Stimulated activated CD8-positive, alpha-beta memory T cell treated with anti-CD3 and anti-CD28 coated beads, Interleukin-4, amount 100 ng/mL, for 1 hour (primary cell): ENCODE measurements around the gene COL27A1.

Source experiments
- DNase-seq, 2 donors: peaks; one replicate each; pipeline ENCODE4 v3.0.0-alpha.2; 2020; ENCODE audit warnings: low read depth in 2 of 2, low spot score in 1 of 2

COL27A1 gene

DNA sequence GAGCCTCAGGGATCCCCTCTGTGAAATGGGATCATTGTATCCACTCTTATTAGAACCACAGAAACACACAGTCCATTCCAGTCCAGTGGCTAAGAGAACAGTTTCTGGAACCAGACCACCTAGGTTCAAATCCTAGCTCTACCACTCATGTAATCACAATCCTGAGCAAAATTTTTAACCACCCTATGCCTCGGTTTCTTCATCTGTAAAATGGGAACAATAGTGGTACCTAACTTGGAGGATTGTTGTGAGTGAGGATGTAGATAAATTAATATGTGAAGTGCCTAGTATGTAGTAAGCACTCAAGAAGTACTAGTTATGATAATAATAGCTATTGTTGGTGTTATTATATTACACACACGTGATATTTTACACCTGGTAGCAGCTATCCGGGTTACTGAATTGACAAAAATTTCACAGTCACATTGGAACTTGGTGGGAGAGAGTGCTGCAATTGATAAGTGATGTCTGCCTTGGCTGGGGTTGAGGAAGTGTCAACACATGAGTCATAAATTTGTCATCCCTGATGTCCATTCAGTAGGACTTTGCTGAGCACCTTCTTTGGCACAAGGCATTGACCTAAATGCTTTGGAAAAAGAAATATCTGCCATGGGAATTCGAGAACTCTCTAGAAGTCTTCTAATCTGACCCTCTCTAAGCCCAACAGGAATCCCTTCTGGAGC is 68.4 kb downstream of the COL27A1 start:
- DNase-seq = no peak

DNA sequence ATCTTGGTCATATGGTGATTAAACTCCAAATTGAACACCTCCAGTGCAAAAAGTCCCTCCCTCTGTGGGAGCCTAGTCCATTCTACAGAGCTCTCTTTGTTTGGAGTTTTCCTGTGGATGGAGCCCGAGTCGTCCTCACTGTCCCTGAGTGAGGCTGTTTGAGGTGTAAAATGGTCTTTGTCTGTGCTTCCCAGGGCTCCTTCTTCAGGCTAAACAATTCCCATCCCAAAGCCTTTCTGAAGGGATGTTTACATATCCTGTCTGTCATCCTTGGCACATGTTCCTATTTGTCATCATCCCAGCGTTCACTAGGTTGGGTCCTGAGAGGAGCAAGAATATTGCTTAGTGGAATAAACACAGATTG is 68.9 kb downstream of the COL27A1 start:
- DNase-seq = no peak

DNA sequence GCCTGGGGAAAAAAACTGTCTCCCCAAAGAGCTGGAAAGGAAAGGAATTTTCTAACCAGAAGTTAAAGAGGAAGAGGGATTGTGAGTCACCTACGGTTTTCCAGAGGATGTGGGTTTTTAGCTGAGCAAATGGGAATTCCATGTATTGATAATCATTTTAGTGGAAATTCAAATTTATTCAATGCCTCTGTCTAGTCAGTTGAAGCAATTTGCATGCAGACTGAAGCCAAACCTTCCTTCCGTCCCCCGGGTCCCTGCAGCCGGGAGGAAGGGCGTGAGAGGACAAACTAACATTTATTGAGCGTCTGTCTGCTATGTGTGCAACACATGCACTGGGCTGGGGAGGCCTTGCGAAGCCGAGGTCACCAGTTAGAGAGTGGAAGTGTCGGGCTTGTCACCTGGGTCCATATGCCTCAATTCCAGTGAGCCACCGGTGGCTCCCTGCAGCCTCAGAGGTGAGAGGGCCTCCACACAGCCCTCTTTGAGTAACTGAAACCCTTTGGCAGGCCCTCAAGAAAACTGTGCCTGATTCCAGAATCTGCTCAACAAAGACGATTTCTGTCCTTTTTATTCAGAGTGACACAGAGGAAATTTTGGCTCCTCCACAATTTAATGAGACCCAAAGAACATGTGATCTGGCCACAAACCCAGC is 70.3 kb downstream of the COL27A1 start:
- DNase-seq = no peak

- no peak for DNase-seq
Measured at GRCh38 chr9:114226246-114227055, 71.1 kb downstream of the COL27A1 start.

DNA sequence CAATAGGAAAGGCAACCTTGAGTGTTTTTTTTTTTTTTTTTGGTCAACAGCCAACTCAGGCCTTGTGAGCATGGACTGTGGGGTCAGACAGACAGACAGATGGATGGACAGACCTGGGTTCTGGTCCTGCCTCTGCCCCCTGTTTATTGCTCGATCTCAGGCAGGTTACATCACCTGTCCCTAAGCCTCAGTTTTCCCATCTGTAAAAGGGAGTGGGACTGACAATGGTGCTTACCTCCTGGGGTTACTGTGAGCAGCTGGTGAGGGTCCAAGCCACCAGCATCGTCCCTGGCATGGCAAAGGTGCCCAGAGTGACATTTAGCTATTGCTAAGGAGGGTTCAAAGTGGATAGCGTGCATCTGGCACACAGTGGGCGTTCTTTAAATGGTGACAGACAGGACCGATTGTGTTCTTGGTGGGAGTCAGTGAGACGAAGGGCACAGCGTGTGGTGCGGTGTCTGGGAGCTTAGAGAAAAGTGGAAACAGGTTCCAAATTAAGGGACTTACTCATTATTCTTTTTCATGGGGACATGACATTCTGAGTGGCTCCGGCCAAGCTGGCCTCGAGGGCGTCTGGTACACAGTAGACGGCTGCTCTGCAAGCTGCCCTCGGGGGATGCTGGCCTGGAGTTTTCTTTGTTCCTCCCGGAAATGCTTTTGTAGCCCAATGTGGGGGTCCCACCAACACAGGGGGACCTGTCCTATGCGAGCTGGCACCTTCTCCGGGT is 72.1 kb downstream of the COL27A1 start:
- DNase-seq = no peak

- no peak for DNase-seq
Measured at GRCh38 chr9:114228016-114228808, 72.9 kb downstream of the COL27A1 start.

- no peak for DNase-seq
Measured at GRCh38 chr9:114229295-114229694, 74.0 kb downstream of the COL27A1 start.

DNA sequence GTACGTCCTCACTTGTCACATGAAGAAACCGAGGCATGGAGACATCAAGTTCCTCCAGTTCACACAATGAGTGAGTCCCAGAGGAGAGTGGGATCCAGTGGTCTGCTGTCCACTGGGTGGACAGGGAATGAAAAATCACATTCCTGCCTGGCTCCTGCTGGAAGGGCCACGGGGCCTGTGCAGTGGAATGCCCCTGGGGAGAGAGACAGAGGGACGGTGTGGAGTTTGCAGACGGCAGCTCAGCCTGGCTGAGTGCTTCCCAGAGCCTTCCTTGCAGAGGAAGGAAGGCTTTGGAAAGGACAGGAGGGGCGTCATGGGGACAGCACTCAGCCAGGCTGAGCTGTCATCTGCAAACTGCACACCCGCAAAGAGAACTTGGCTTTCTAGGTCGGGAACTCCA is 74.7 kb downstream of the COL27A1 start:
- DNase-seq = no peak

DNA sequence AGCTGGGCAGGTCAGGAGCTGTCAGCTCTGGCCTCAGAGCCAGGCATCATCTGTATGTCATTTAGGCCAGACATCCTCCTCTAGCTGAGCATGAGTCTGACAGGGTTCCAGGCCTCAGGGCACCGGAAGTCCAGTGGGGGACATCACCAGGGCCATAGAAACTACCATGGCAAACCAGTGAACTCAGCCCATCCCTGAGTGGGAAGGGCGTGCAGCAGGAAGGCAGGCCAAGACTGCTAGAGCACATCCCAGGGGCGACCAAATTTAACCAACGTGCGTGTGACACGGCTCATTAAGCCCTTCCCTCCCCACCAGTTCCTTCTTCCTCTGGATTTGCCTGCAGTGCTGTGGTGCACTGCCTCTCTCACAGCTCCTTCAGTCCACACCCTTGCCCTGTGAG is 75.9 kb downstream of the COL27A1 start:
- no peak for DNase-seq

GRCh38 chr9:114231719-114232449 is 76.5 kb downstream of the COL27A1 start:
- DNase-seq = no peak

DNA sequence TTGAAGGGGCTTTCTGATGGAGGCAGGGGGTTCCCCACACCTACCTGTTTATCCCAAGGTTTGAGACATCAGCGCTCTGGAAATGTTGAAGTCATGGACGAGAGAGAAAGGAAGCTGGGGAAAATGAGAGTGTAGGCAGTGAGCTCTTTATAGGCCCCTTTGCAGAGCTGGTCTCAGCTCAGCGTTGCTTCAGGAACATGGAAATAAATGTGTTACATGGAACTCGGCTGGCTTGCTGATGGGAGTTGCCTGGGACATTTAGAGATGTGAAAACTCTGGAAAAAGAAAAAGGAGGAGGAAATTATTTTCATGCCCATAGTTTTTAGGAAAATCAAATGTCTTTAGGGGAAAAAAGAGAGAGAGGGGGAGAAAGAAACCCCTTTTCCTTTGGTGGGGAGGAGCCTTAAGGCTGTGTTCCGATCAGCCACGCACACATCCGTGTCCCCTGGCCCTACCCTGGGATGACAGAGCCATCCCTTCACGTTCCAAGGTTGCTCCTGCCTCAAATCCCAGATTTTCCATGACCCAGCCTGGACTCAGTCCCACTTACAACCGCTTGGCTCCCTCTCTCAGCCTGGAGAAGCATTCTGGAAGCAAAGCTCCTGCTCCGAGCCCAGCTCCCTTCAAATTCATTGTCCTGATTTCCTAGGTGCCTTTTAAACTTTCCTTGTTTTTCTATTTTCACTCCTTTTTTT is 78.3 kb downstream of the COL27A1 start:
- DNase-seq = no peak

DNA sequence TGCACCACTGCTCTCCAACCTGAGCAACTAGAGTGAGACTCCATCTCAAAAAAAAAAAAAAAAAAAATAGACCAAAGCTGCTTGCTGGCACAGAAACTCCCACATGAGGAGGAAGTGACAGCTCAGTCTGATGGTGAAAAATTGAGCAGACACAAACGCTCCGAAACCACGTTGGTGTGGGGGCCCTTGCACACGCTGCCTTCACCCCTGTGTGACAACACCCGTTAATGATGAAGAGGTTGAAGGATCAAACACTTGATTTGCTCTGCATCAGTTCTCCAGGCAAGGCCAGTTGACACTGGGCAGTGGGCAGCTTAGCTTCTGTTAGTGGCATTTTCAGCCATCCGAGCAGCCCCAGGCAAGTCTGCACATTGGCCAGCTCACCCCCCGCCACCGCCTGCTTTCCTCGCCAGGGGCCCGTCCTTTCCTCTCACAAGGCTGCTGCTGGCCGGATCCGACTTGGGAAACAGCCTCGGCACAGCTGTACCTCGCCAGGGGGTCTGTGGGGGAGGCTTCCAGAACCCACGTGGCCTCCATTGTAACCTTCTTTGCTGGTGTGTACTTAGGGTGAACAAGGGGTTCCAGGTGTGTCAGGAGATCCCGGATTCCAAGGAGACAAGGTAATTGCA is 79.8 kb downstream of the COL27A1 start:
- no peak for DNase-seq

- no peak for DNase-seq
Measured at GRCh38 chr9:114236391-114237138, 81.2 kb downstream of the COL27A1 start.

DNA sequence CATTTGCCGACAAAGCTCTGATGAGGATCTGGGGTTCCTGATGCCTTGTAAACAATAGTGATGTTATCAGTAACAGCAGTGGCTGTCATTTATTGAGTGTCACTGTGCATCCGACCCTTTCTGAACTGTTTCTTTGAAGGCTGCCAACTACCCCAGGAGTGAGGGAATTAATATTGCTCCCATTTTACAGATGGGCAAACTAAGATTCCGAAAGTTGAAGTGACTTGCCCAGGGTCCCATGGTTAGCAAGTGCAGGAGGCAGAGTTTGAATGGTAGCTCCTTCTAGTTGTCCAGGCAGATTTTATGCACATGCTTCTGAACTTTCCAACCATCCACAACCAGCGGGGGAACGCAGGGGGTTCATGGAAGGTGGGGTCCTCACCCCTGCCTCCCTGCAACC is 81.9 kb downstream of the COL27A1 start:
- no peak for DNase-seq

GRCh38 chr9:114237781-114238180 is 82.4 kb downstream of the COL27A1 start:
- no peak for DNase-seq

DNA sequence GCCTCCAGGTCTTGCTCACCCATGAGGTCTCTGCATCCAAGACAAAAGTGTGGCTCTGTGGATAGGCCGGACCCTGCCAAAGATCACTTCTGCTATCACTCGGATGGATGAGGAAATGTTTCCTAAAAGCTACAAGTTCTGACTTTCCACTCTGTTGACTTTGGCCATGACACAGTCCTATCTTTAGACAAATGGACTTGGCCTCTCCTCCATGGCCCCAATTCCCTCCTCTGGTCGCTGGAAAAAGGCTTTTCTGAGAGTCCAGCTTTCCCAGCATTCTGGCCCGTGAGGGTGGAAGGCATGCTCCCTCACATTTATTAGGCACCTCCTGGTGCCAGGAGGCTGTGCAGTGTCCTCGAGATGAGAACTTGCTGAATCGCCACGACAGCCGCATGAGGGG is 83.1 kb downstream of the COL27A1 start:
- DNase-seq = no peak

DNA sequence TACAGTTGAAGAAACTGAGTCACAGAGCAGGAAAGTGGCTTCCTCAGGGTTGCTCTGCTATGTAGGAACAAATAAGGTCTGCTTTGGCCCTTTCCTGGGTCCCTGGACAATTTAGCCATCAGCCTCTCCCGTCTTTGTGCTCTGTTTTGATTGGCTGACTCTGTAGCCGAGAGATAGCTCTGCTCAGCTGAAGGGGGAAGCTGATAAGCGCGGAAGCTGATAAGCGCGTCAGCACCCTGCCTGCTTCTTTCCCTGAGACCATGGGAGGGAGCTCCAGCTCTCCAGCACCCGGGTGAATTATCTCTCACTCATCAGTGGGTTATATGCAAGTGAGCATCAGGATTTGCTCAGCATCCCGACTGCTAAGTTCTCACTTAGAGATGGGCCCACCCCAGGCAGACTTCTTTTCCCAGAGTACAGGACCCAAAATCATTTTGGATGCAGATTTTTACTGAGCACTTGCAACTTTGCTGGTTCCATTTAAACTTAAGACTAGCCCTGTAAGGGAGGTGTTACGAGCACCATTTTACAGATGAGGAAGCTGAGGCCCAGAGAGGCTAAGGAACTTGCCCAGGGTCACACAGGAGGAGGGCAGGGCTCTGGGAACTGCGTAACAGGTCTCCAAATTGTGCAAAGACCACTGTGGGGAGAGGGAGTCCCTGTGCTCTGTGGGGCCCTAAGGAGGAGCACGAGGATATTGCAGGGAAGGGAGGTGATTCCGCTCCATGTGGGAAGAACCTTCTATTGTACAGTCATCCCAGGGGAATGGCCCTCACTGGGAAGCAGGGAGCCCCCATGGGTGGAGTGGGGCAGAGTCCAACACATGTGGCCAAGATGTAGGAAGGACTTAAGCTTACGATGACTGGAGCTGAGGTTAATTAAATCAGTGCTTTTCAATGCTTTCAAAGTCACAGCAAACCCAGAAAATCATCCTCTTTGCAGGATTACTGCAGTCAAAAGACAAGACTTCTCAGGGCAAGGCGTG is 83.8 kb downstream of the COL27A1 start:
- no peak for DNase-seq
